ENCODE measurements around the gene DFFB. TPM values are rescaled to one million over a fixed set of nuclear protein-coding genes. Genes with fewer than 3 reads are reported as not detected.
A peak's percentile ranks its signal among the peaks of the same experiment; 100 is the strongest.

DFFB gene
- total RNA-seq, 1 donor from 2014 or later, result 4.8 TPM

- H3F3A ChIP-seq (ENCODE audit: low read depth), result peaks cover 12% of the 10 kb centered on the region
- TF ChIP-seq EZH2phosphoT487 (IDR thresholded peaks at IDR 0.05), result no peak
- TF ChIP-seq CTCF (IDR thresholded peaks at IDR 0.05), result no peak
- TF ChIP-seq EZH2 (IDR thresholded peaks at IDR 0.05), result no peak
- DNase-seq (ENCODE audit: low spot score), result no peak
- H3K9me3 ChIP-seq (ENCODE audit: low read depth), result no peaks in the 10 kb centered on the region
- H3K9ac ChIP-seq, result no peak overlapping the region
- H3K27ac Mint-ChIP-seq, result peak overlapping the region; percentile 33
- no peak overlapping the region for H3K4me3 ChIP-seq
- H3K27me3 Mint-ChIP-seq (ENCODE audit: insufficient read depth, low read depth), result peaks cover 18% of the 10 kb centered on the region
- peaks cover 5% of the 10 kb centered on the region for H3K9me3 Mint-ChIP-seq
- H3K4me3 Mint-ChIP-seq, result peak overlapping the region; percentile 2
- no peaks in the 10 kb centered on the region for H3K27me3 ChIP-seq
- peaks cover 15% of the 10 kb centered on the region for H3K79me2 ChIP-seq (ENCODE audit: low read depth)
- peaks cover 4% of the 10 kb centered on the region for H3K36me3 ChIP-seq
- H3K4me1 Mint-ChIP-seq, result peaks cover 46% of the 10 kb centered on the region
- no peaks in the 10 kb centered on the region for H4K20me1 ChIP-seq (ENCODE audit: low read depth)
- peaks cover 20% of the 10 kb centered on the region for H3K4me1 ChIP-seq
- peak overlapping the region; percentile 35 for H2AFZ ChIP-seq (replicated peaks)
- H3K4me2 ChIP-seq, result peak overlapping the region; percentile 18
- H3K36me3 Mint-ChIP-seq, result peaks cover 7% of the 10 kb centered on the region
- H3K27ac ChIP-seq, result no peak overlapping the region
Measured at GRCh38 chr1:3903141-3904005, 46.1 kb downstream of the DFFB start.

GRCh38 chr1:3904006-3904842, 46.9 kb downstream of the DFFB start:
- H3K27me3 Mint-ChIP-seq (ENCODE audit: insufficient read depth, low read depth), result peaks cover 21% of the 10 kb centered on the region
- Histone ChIP-seq H3F3A (ENCODE audit: low read depth) (peaks cover 12% of the 10 kb centered on the region), H3K9me3 (ENCODE audit: low read depth) (no peaks in the 10 kb centered on the region), H4K20me1 (ENCODE audit: low read depth) (no peaks in the 10 kb centered on the region), H3K4me3 (no peak overlapping the region), H3K27ac (no peak overlapping the region), H3K79me2 (ENCODE audit: low read depth) (peaks cover 7% of the 10 kb centered on the region), H3K27me3 (no peaks in the 10 kb centered on the region), H2AFZ (replicated peaks) (peak overlapping the region; percentile 35), H3K9ac (no peak overlapping the region), H3K4me2 (peak overlapping the region; percentile 18), H3K4me1 (peaks cover 14% of the 10 kb centered on the region), H3K36me3 (no peaks in the 10 kb centered on the region)
- peak overlapping the region; percentile 72 for H3K27ac Mint-ChIP-seq
- H3K4me3 Mint-ChIP-seq, result peak overlapping the region; percentile 2
- peaks cover 2% of the 10 kb centered on the region for H3K9me3 Mint-ChIP-seq
- no peaks in the 10 kb centered on the region for H3K36me3 Mint-ChIP-seq
- H3K4me1 Mint-ChIP-seq, result peaks cover 50% of the 10 kb centered on the region
- DNase-seq (ENCODE audit: low spot score), result no peak
- TF ChIP-seq EZH2phosphoT487 (IDR thresholded peaks at IDR 0.05), result no peak
- TF ChIP-seq CTCF (IDR thresholded peaks at IDR 0.05), result no peak
- no peak for TF ChIP-seq EZH2 (IDR thresholded peaks at IDR 0.05)

- peak overlapping the region; percentile 72 for H3K27ac Mint-ChIP-seq
- H3K9ac ChIP-seq, result no peak overlapping the region
- no peaks in the 10 kb centered on the region for H3K9me3 ChIP-seq (ENCODE audit: low read depth)
- DNase-seq (ENCODE audit: low spot score), result no peak
- no peaks in the 10 kb centered on the region for H3K27me3 ChIP-seq
- H3K36me3 ChIP-seq, result no peaks in the 10 kb centered on the region
- H3K4me1 Mint-ChIP-seq, result peaks cover 53% of the 10 kb centered on the region
- peaks cover 21% of the 10 kb centered on the region for H3K27me3 Mint-ChIP-seq (ENCODE audit: insufficient read depth, low read depth)
- no peak overlapping the region for H3K4me2 ChIP-seq
- no peak overlapping the region for H3K27ac ChIP-seq
- H3K79me2 ChIP-seq (ENCODE audit: low read depth), result peaks cover under 1% of the 10 kb centered on the region
- no peaks in the 10 kb centered on the region for H4K20me1 ChIP-seq (ENCODE audit: low read depth)
- H3K4me3 Mint-ChIP-seq, result no peak overlapping the region
- H2AFZ ChIP-seq (replicated peaks), result no peak overlapping the region
- peaks cover 13% of the 10 kb centered on the region for H3K4me1 ChIP-seq
- peaks cover 2% of the 10 kb centered on the region for H3K9me3 Mint-ChIP-seq
- H3F3A ChIP-seq (ENCODE audit: low read depth), result peaks cover 6% of the 10 kb centered on the region
- no peak overlapping the region for H3K4me3 ChIP-seq
- TF ChIP-seq EZH2 (IDR thresholded peaks at IDR 0.05), result no peak
- no peak for TF ChIP-seq EZH2phosphoT487 (IDR thresholded peaks at IDR 0.05)
- H3K36me3 Mint-ChIP-seq, result no peaks in the 10 kb centered on the region
Measured at GRCh38 chr1:3904843-3905185, 47.5 kb downstream of the DFFB start.

Measured in neural progenitor cell (in vitro differentiated cells).